ENCODE data around the gene CMTM8.

CMTM8 gene

DNA sequence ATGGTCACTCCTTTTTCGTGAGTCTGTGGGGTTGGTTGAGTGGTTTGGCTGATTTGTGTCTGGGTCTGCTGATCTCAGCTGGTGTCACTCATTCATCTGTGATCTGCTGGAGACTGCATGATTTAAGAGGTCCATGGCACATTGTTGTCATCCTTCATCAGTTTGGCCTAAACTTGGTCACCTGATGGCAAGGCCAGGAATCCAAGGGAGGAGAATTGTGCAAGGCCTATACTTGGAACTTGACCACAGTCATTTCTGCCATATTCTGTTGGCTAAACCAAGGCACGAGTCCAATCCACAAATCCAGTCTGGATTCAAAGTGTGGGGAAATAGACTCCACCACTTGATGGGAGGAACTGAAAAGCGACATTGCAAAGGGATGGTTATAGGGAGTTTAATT, 67.6 kb downstream of the CMTM8 start:
- DNase-seq (ENCODE audit: low read depth, low spot score), result no peak

- DNase-seq (ENCODE audit: low read depth, low spot score), result no peak
Measured at GRCh38 chr3:32307591-32307990, 69.1 kb downstream of the CMTM8 start.

DNA sequence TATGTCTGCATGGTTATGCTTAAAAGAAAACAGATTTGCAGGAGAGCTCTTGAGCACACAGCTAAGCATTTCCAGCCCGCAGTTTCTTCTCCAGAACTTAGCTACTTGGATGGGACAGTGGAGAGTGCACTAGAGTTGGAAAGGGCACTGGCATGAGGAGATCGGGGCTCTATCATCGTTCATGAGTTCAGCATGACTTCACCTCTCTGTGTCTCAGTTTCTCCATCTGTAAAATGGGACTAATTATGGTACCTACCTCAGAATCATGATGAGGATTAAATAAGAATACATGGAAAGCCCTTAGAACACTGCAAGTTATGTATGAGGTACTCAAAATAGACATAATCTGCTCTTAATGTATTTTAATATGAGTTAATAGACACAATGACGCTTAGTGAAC, 69.9 kb downstream of the CMTM8 start:
- no peak for DNase-seq (ENCODE audit: low read depth, low spot score)

GRCh38 chr3:32309654-32310242, 71.3 kb downstream of the CMTM8 start:
- DNase-seq (ENCODE audit: low read depth, low spot score), result peak; percentile 42

GRCh38 chr3:32310336-32310735, 71.9 kb downstream of the CMTM8 start:
- no peak for DNase-seq (ENCODE audit: low read depth, low spot score)

DNA sequence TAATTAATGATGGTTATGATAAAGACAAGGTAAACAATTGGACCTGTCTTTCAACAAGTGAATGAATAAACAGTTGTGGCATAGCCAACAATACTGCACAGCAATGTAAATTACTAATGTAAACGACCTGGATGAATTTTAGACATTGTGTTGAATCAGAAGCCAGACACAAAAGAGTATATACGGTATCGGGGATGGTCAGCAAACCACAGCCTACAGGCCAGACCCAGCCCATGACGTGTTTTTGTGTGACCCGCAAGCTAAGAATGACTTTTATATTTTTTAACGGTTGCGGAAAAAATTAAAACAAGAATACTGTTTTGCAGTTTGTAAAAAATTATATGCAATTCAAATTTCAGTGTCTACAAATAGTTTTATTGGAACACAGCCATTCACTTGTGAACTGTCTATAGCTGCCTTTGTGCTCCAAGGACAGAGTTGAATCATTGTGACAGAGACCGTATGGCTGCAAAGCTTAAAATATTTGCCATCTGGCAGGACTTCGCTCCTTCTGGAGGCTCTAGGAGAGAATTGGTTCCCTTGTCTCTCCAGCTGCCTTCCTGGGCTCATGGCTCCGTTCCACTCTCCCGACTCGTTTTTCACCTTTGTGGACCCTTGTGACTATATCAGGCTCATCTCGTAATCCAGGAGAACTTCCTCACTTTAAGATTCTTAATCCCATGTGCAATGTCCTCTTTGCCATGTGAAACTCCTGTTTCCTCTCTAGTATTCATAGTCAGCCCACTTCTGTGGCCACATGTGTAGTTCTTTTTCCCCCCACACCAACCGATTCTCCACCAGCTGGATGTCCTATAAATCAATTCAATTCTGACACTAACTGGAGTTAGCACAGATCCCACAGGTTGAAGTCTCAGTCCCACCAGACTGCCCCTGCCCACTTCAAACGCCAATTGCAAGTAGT, 72.7 kb downstream of the CMTM8 start:
- DNase-seq (ENCODE audit: low read depth, low spot score), result no peak

DNA sequence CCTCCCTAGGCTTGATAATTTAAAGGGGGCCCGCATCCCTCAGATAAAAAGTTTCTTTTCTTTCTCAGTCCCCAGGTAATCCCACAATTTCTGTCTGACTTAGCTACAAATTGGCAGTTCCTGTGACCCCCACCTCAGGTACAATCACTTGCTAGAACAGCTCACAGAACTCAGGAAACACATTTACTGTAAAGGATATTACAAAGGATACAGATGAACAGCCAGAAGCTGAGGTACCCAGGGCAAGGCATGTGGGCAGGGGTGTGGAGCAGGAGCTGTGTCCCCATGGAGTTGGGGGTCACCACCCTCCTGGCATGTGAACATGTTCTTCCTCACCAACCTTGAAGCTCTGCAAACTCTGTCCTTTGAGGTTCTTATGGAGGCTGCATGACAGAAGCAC, 73.8 kb downstream of the CMTM8 start:
- DNase-seq (ENCODE audit: low read depth, low spot score), result no peak

GRCh38 chr3:32313169-32313568, 74.7 kb downstream of the CMTM8 start:
- DNase-seq (ENCODE audit: low read depth, low spot score), result no peak

- no peak for DNase-seq (ENCODE audit: low read depth, low spot score)
Measured at GRCh38 chr3:32313723-32314473, 75.4 kb downstream of the CMTM8 start.

DNA sequence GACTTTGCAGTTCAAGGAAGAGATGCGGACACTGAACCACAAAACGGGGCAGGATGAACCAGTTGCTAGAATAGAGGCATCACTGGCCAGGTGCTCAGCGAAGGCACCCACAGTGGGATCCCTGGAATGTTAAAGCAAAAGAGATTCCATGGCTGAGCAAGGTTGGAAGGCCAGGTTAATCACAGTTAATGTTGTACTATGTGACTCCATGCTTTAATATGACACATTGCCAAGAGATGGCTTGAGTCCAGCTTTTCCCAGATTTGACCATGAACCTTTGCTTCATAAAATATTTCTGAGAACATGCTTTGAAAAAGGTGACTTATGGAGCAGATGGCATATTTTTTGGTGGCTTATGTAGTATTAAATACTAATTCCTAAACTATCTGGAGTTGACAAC, 77.0 kb downstream of the CMTM8 start:
- no peak for DNase-seq (ENCODE audit: low read depth, low spot score)

DNA sequence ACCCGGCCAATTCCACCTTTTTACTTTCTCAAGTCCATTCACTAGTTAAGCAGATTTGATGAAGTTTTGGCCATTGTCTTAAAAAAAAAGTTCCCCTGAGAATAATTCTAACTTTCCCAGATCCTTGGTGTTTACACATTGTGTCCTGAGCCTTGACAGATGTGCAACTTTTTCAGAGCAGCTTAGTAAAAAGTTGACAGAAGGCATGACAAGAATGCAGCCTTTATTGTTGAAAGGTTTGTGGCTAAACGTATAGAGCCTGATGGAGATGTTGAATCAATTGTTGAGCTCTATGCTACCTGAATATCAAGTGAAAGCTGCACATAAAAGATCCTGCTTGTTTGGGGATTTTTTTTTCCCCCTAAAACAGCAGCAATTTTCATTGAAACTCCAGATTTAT, 77.8 kb downstream of the CMTM8 start:
- no peak for DNase-seq (ENCODE audit: low read depth, low spot score)

DNA sequence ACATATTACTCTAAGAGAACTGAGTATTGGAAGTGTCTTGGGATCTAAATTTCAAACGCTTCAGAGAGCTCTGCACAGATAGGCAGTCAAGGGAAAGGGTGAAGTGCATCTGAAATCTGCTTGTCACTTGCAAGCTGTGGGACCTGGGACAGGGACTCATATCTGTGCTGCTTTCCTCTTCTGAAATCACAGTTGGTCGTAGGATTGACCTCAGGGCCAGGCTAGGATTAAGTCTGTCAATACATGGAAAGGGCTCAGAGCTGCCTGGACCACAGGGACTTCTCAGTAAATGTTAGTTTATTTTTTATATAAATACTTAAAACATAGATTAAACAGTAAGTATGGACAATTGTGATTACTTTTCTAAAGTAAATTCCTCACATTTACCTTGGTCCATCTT, 78.5 kb downstream of the CMTM8 start:
- DNase-seq (ENCODE audit: low read depth, low spot score), result no peak

- no peak for DNase-seq (ENCODE audit: low read depth, low spot score)
Measured at GRCh38 chr3:32319607-32320006, 81.1 kb downstream of the CMTM8 start.

GRCh38 chr3:32320080-32320479, 81.6 kb downstream of the CMTM8 start:
- no peak for DNase-seq (ENCODE audit: low read depth, low spot score)

GRCh38 chr3:32321095-32321790, 82.8 kb downstream of the CMTM8 start:
- peak; percentile 91 for DNase-seq (ENCODE audit: low read depth, low spot score)

DNA sequence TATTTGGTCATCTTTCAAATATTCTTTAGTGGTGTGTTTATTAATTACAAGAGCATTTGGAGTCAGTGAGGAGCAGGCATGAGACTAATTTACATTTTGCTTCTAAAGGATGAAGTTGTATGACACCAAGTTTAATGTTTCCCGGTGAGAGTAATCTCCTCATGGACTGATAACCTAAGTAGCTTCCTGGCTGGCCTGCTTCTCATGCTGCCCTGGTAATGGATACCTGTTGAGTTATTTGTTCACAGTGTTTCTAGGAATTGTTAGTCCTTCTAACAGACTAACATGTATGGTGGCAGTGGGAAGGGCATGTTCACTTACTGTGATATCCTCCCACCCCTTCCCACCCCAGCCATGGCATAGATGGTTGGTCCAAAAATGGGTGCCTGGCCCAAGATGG, 83.8 kb downstream of the CMTM8 start:
- DNase-seq (ENCODE audit: low read depth, low spot score), result no peak

DNA sequence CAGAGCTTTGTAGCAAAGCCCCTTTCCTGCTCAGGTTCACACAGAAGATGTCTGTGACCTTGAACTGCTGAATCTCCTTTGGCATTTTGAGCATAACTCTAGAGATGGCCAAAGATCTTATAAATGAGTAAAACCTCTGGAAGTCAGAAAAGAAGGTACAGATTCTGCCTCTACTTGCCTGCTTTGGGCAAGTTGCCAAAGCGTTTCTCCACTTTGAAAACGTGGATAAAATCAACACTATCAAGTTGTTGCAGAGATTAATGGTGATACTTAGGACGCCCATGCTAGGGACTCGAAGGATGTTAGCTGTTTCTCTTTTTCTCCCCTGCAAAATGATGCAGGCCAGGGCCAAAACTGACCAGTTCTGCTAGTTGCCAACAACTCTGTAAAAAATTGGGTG, 85.1 kb downstream of the CMTM8 start:
- DNase-seq (ENCODE audit: low read depth, low spot score), result no peak

DNA sequence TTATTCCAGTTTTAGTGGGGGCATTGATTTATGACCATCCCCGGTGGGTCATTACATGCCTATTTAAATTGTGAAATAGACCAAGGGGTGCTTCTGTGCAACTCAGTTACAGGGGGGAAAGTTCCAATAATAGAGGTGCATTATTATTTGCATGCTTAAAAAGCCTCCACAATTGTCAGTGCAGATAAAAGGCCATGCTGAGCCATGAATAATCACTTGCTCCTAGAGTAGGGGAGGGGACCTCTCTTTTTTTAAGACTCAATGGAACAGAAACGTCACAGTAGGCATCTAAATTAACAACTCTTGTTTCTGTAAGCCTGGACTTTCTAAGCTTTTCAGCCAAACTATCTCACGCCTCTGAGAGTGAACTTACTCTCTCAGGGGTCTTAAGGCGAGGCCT, 86.7 kb downstream of the CMTM8 start:
- no peak for DNase-seq (ENCODE audit: low read depth, low spot score)

GRCh38 chr3:32325927-32326326, 87.4 kb downstream of the CMTM8 start:
- no peak for DNase-seq (ENCODE audit: low read depth, low spot score)

DNA sequence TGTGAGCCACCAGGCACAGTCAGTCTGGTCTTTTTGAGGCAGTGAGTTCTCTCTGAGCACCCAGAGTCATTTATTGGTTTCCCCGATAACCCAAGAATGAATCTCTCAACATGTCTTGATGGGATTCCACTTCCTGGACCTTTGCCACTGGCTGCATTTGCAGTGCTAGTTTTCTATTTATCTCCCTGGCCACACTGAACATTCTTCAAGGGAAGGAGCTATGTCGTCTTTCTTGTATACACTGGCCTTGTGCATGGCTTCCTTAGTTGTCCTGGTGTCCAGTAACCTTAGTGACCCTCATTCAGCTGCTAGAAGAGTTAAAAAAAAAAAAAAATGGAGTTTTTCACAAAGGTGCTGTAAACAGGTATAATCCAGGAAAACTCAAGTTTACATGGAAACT, 88.3 kb downstream of the CMTM8 start:
- DNase-seq (ENCODE audit: low read depth, low spot score), result no peak

GRCh38 chr3:32334675-32335074, 96.2 kb downstream of the CMTM8 start:
- no peak for DNase-seq (ENCODE audit: low read depth, low spot score)

All from brain pericyte (primary cell).